Activated CD8-positive, alpha-beta memory T cell treated with anti-CD3 and anti-CD28 coated beads, Interleukin-2, amount 50 U/mL, for 4 hours (primary cell): ENCODE results near the gene SNAP47.
A peak's percentile ranks its signal among the peaks of the same experiment; 100 is the strongest.

ENCODE experiments used
- DNase-seq: peaks from one replicate; pipeline ENCODE4 v3.0.0-alpha.2; 2020

The SNAP47 gene

GRCh38 chr1:227753999-227754711, 18.9 kb downstream of the SNAP47 start:
- DNase-seq, result no peak

- DNase-seq, result no peak
Measured at GRCh38 chr1:227754958-227755357, 19.7 kb downstream of the SNAP47 start.

GRCh38 chr1:227756172-227756959, 21.1 kb downstream of the SNAP47 start:
- no peak for DNase-seq

GRCh38 chr1:227757781-227758180, 22.5 kb downstream of the SNAP47 start:
- DNase-seq, result no peak

GRCh38 chr1:227758366-227758765, 23.1 kb downstream of the SNAP47 start:
- DNase-seq, result no peak

- no peak for DNase-seq
Measured at GRCh38 chr1:227759341-227760300, 24.4 kb downstream of the SNAP47 start.

GRCh38 chr1:227760377-227760776, 25.1 kb downstream of the SNAP47 start:
- no peak for DNase-seq

GRCh38 chr1:227761621-227762230, 26.5 kb downstream of the SNAP47 start:
- no peak for DNase-seq

GRCh38 chr1:227762231-227762911, 27.1 kb downstream of the SNAP47 start:
- peak; percentile 86 for DNase-seq

GRCh38 chr1:227763246-227764018, 28.2 kb downstream of the SNAP47 start:
- no peak for DNase-seq

GRCh38 chr1:227764019-227764391, 28.8 kb downstream of the SNAP47 start:
- DNase-seq, result no peak

- DNase-seq, result no peak
Measured at GRCh38 chr1:227765261-227766014, 30.2 kb downstream of the SNAP47 start.

GRCh38 chr1:227766015-227766634, 30.9 kb downstream of the SNAP47 start:
- peak; percentile 66 for DNase-seq

GRCh38 chr1:227766653-227767277, 31.5 kb downstream of the SNAP47 start:
- no peak for DNase-seq

- no peak for DNase-seq
Measured at GRCh38 chr1:227767401-227768124, 32.3 kb downstream of the SNAP47 start.

GRCh38 chr1:227768125-227768439, 32.8 kb downstream of the SNAP47 start:
- DNase-seq, result no peak

- DNase-seq, result no peak
Measured at GRCh38 chr1:227768640-227769039, 33.4 kb downstream of the SNAP47 start.

- no peak for DNase-seq
Measured at GRCh38 chr1:227769047-227769935, 34.1 kb downstream of the SNAP47 start.
